Inferior parietal cortex (tissue), 1 donor: Measurements from ENCODE around the gene CDK14.
A peak's percentile ranks its signal among the peaks of the same experiment; 100 is the strongest.

Source experiments
- DNase-seq: peaks from one replicate; pipeline ENCODE4 v3.0.0-alpha.2; 2016; ENCODE audit errors: extremely low spot score

The CDK14 gene

DNA sequence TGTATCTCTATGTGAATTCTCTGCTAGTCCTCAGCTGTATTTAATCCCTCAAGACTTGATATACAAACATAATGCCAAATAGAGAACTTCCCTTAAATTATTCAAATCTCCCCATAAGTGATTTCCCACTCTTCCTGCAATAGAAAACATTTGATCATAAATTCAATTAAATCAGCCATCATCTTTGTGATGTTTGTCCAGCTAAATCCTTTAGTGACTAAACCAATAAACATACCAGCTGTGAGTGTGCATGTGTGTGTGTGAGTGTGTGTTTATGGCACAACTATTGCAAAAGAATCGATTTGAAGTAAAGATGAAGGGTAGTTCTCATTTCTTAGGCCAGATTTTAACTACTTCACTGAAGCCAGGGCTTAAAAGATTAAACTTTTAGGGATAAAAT lies 492.6 kb downstream of the CDK14 start:
- DNase-seq: no peak

DNA sequence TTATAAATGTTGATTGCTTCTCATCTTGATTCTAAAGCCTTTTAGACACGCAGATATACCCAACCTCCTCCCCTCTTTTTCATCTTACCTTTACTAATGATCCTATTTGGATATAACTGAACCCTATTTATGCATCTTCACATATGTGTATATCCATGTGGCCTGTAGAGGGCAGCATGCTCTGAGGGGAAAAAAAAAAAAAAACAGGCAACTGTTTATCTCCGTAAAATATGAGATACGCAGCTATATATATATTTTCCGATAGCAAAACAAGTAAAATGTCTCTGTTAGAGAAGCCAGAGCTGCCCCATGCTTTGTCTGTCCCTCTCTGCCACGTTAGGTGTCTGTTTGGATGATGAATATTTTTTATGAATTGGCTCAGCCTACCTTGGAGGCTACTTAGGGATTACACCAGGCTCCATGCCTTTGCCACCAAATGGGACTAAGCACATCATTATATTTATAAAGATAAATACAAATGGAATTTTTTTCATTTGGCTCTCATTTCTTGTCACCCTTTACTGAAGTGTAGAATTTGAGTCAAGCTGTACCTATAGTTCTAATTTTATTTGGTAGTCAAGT lies 493.4 kb downstream of the CDK14 start:
- peak; percentile 65 for DNase-seq

DNA sequence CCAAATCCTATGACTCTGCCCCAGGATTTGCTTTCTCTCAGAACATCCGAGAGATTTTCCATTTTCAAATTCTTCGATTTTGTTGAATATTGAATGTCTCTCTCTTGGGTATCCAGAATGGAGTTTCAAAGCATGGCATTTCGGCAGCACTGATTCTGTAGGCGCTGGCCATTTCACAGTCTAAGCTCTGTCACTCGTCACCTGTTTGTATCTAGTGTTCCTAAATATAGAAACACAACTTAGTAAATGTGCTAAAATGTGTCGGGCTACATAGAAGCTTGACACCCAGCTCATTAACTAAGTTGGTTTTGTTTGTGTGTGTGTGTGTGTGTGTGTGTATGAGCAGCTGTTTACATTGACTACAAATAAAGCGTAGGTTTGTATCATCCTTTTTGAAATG lies 494.6 kb downstream of the CDK14 start:
- no peak for DNase-seq

DNA sequence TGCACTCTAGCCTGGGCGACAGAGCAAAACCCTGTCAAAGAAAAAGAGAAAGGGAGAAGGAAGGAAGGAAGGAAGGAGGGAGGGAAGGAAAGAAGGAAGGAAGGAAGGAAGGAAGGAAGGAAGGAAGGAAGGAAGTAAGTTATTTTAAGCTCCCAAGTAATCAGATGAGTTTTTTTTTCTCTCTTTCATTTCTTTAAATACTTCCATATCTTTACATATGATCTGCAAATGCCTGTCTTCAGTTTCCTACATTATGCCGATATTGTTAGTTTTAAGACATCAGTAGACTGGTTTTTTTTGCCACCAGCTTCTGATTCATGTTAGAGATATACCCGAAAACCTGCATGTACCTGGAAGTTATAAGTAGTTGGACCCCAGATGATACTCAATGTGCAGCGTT lies 495.5 kb downstream of the CDK14 start:
- DNase-seq: no peak

DNA sequence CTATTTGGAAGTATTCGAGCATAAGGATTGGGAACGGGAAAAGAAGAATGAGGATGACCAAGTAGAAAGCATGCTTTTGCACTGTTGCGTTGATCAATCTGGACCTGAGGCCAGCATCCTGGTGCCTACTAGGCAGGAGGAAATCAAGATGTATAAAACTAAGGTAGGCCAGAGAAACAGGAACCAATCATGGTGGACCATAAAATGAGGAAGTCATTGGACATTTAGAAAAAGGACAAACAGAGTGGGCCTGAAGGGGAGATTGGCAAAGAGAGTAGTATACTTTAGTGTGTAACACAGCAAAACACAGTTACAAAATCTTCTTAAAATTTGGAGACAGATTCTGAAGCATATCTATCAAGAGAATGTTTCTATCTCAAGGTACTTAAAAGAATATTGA lies 497.1 kb downstream of the CDK14 start:
- DNase-seq: no peak

DNA sequence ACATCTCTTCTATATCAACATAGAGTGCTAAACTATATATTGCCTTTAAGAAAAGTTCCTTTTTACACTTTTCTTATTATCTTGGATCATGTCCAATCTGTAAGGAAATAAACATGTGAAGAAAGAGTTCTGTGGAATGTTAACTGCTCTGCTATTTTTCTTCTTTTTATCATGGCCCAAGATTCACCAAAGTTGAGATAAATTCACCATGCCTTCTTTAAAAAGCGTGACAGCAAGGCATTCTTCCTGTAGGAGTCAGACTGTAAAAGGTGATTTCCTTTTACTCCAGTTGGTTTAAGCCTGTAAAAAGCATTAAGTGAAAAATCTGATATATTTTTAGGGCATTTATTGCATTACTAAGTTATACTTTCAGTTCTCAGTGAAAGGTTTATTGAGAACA lies 502.4 kb downstream of the CDK14 start:
- no peak for DNase-seq

DNA sequence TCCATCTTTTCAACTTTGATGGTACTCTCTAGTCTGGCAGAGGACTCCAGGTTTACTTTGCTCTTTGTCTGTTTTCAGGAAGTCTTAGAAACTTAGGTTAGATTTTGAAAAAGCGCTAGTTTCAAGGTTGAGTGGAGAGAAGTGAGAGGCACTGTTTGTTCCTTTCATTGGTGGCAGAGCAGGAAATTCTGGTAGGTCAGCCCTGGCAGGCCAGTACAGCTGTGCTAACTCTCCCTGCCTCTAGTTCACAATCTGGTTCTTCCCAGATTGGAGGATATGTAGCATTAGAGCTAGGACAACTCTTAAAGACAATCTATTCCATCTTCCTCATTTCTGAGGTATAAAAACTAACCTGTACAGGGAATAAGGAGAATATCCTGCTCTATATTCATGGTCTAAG lies 507.2 kb downstream of the CDK14 start:
- no peak for DNase-seq

DNA sequence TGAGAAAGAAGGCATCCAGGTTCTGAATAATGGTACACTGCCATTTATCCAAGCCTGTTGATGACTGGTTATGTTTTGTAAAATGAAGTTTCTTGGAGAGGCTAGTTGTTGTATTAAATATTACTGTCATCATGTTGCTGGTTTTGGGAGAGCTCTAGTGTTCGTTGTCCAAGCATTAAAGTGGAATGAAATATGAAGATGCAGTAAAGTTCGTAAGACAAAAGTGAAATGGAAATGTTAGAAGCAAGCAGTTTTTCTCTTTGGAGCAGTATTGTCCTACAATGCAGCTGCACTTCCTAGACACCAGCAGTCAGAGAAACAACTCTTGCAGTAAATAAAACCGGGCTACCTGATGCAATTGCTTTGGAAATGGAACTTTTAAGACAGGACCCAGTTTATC lies 511.3 kb downstream of the CDK14 start:
- DNase-seq: no peak

DNA sequence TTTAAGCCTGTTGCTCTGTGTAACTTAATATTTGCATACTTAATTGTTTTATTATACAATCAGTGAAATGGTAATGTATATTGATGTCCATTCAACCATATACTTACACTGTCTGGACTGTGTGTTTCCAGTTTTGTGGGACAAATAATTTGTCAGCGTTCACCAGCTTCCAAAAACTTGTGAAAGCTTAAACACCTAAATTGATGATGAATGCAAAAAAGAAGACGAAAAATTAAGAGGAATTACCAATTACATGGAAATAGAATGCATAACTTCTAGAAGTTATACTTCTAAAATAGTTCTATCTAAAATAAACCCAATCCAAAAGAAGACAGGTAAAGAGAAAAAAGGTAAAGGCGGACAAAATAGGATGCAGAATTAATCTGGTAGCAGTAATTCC lies 513.1 kb downstream of the CDK14 start:
- DNase-seq: no peak

DNA sequence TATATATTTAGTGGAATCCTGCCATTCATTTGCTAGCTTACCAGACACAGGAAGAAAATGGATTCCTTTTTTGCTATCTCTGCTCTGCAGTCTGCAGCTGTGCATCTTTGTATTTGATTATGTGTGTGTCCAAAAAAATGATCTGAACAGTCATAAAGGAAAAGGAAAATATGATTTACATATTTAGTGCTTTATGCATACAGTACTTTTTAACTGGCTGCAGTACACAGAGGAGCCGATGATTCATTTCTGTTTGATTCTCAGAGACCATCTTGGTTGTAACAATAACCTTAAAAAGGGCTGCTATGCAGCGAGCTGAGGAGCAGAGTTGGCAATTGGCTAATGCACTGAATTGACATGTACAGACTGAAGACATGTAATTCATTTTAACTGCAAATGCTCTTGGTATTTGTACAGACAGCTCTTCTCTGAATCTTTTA lies 516.8 kb downstream of the CDK14 start:
- no peak for DNase-seq

DNA sequence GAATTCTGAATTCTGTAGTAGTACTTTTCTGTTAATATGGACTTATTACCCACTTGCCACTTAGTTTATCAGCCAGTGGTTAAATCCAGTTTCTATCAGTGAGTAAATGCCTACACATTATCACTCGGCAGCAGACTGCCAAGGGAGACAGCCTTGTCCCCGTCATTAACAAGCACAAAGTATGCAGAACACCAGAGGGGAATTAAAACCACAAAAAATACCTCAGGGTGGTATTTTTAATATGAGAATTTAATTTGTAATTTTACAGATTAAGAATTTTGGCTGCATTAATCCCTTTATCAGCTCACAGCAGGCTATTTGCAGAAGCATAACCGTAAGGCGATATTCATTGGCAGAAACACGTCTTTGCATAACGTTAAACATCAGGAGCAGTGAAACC lies 518.1 kb downstream of the CDK14 start:
- no peak for DNase-seq

DNA sequence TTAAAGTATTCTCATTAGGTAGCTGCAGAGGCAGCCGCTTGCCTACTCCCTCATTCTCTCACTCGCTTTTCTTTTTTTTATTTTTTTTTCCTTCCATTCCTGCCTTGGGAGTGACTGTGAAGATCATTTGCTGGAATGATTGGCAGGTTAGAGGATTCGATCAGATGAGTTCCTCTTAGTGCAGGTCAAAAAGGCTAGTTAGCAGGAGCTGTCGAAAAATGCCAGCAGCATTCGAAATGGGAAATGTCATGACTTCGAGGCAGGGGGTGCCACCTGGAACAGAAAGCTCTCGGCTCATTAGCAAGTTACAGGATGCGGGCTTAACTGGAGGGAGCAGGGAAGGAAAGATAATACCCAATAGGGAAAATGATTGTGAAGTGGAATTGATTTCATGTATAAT lies 530.6 kb downstream of the CDK14 start:
- DNase-seq: no peak

DNA sequence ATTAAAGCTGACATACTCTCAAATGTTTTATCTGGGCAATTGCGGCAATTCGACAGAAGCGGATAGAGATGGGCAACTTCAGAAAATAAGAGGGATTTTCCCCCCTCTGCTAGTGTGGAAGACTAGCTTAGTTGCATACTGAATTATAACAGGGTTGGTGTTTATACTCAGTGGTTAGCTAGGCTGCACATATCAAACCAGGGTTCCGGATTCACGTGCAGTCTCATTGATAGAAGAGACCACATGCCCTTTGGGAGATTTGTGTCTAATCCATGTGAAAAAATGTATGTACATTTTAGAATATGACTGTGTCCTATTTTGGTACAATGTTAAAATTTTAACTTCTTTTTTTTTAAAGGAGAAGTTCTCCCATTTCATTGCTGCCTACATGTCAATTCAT lies 531.2 kb downstream of the CDK14 start:
- DNase-seq: no peak

DNA sequence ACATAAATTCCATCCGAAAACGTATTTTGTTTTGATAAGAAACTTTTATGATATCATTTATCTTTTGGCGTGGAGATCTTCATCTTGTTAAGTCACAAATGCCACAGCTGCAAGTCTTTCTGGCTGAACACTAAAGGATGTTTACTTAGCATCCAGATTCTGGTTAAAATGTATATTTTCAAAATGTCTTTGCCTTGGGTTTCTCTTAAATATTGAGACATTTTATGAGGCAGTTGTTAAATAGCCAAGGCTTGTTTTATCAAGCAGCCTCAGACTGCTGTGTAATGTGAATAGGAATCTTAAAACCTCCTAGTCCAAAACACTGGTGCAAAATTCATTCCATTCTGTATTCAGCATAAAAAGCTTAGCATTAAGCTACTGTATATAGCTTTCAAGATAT lies 531.8 kb downstream of the CDK14 start:
- DNase-seq: no peak

DNA sequence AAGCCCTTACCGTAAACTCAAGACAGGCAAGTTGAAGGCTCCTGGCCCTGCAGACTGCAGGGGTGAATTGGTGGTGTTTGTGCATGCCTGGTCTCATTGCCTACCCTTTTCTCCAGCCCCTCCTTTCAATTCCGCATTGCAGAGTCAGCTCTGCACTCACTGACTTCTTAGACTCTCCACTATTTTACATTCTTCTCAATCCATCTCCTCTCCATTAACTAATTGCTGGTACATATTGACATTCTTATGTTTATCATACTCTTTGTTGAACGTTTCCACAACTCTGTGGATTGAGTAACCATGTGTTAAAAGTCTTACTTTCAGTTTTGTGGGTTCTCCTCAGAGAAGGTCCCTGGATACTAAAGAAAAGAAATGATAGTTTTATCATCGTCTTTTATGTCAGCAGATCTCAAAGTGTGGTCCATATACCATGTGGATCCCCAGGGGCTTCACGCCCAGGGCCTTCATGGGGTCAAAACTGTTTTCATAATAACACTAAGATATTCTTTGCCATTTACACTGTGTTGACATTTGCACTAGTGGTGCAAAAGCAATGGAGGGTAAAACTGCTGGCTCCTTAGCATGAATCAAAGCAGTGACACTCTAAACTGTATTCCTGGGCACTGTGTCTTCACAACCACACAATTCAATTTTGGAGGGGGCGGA lies 532.7 kb downstream of the CDK14 start:
- DNase-seq: no peak

DNA sequence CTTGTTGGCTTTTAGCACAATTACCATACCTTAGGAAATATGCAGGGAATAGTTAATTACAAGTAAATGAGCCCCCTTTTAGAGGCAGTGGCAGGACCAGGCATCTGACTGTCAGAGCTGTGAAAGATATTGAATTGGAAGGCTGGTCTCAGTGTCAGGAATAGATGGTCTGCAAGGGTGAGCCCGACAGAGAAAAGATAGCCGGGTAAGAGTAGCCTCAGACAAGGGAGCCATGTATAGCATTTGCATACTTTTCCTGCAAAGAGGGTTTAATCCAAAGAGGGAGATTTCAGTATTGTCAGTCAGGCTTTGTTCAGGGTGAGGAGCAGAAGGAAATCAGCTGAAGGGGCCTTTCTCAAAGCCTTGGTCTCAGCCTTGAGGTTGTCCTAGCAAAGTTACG lies 539.2 kb downstream of the CDK14 start:
- no peak for DNase-seq

DNA sequence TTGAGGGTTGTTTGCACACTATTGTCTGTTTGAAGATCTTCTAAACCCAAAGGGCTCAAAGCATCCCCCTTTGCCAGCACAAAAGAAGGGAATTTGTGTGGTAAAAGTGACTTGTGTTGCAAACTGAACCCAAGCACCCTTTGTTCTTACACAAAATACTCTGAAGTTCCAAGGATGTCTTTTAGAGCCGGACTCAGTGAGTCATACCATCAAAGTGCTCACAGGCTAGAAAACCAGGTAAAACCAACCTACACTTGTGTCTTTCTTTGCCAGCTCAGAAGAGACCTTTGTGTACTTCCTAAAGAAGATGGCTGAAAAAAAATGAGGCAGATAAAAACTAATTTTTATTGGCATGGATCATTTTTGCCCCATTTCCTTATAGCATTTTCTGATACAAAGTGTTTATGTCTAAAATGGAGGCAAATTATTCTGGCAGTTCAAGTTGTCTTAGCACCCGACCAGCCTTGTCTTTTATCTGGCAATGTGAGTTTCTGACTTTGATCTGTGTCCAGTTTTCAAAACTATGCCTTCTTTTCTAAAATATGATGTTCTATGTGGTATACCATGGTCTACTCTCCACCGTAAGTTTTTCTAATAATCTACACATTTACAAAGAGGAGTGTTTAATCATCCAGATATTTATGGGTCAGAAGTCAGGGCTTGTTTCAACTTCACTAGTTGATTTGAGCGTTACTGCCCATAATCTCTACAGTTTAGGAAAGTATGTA lies 539.7 kb downstream of the CDK14 start:
- DNase-seq: no peak

DNA sequence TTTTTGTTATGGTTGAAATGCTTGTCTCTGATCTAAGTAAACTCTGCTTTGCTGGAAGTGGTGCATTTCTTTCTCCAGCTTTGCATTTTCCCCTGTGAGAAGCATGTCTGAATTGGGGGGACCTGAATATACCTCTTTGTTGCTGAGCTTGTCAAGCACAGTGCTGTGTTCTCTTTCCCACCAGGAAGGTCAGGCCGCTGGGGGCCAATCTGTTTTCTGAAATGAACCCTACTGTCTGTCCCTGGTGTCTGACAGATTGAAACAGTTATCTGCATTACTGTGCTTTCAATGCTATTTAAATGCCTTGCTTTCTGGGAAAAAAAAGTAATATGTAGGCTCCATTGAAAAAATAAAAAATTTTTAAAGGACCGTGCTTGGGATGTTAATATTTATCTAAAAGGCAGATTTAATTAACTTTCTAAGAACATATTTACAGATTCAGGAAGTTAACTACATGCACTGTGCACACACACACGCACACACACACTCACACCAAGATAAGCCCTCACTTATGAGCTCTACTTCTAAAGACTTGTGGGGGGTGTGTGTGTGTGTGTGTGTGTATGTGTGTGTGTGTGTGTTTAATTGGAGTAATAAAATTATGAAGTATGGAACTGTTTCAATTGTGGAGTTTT lies 541.1 kb downstream of the CDK14 start:
- DNase-seq: no peak

DNA sequence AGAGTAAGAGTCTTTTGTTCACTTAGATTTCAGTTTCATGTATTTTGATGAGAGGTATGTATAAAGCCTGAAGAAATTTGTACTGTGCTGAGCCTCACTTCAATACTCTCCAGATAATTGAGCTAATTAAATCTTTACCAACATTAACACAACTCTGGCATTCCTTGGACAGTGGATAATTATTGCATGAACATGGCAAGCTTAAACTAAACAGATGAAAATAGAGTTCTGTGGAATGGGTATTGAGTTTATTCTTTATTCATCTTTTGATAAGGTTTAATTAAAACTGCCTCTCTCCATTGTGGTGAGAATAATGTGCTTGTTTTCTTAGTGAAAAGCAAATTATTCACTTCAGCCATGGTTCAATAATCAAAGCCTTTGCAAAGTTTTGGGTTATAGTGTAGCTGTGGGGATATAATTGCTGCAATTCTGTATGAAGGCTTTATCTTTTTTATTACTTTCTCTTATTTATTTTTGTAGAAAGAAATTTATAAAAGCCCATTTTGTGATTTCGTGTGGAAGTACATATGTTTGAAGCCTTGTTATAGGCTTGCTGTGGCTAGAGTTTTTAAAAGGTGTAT lies 541.8 kb downstream of the CDK14 start:
- no peak for DNase-seq

DNA sequence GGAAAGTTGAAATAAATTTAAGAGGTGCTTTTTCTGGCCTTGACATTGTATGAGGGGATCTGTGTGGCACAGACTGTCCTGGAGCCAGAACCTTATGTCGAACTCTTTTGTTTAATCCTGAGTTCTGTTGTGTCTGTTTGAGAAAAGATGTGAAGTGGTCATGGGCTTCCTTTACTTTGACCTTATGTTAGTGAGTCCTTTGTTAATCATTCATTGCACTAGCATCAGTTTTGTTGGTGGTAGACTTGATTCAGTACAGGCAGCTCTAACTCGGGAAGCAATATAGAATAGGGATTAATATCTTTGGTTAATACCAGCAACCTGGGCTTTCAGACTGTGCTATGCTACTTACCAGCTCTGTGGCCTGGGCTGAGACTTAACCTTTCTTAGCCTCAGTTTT lies 544.2 kb downstream of the CDK14 start:
- DNase-seq: no peak

DNA sequence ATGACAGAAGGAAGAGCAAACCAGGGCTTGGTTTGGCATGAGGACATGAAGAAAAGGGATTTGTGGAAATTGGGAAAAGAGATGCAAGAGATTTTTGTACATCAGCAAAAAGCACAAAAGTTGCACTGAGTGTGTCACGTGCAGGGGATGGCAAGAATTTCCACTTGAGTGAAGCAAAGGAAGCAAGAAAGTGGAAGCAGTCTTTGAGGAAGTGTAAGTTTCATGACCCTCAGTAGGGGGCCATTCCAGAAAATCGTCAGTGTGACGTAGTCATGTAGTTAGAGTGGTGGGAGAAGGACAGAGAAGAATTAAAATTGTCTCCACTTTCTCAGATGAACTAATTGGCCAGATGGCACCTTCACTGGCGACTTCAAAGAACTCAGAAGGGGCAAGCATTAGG lies 544.9 kb downstream of the CDK14 start:
- DNase-seq: no peak

DNA sequence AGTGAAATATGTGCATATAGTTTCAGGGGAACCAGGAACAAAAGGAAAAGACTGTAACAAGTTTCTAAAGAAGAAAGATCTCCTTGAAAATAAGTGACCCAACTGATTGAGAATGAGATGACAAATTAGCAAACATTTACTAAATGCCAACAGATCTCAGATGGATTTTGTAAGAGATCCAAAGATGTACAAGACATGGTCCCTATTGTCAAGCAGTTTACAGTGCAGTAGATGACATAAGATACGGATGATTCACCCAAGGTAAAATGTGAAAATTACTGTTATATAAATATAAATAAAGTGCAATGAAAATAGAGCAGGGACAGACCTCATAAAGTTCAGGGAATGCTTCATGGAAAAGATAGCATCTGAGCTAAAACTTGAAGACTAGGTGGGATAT lies 546.6 kb downstream of the CDK14 start:
- DNase-seq: no peak
